GM23338 (cell line): ENCODE results near the gene APAF1. TPM values are rescaled to one million over a fixed set of nuclear protein-coding genes. Genes with fewer than 3 reads are reported as not detected.

Experiments
- ATAC-seq: fragments of 200-7000 bp; cut with Tn5 transposase; 3 replicates; pipeline ENCODE4 v1.9.1; 2020
- DNase-seq: peaks from one replicate; pipeline ENCODE4 v3.0.0-alpha.2; 2015; ENCODE audit warnings: low spot score
- H2AFZ ChIP-seq: fragments of 200-600 bp; sonication (generic); 2 replicates; pipeline ENCODE4 v1.8.0; 2016; ENCODE audit warnings: antibody characterized with exemption, mild to moderate bottlenecking, moderate library complexity
- H3F3A ChIP-seq: fragments of 200-600 bp; sonication (generic); replicated peaks from 2 replicates; pipeline ENCODE4 v1.8.0; 2017; ENCODE audit warnings: antibody characterized with exemption, mixed run types, low read depth
- H3K27ac ChIP-seq: fragments of 200-600 bp; sonication (generic); 2 replicates; pipeline ENCODE4 v1.6.1; 2016; ENCODE audit warnings: low read depth
- H3K27me3 ChIP-seq: fragments of 200-600 bp; sonication (generic); 2 replicates; pipeline ENCODE4 v1.8.0; 2016; ENCODE audit warnings: mild to moderate bottlenecking, mixed run types, moderate library complexity; ENCODE audit not compliant: insufficient read depth
- H3K36me3 ChIP-seq: fragments of 200-600 bp; sonication (generic); 2 replicates; pipeline ENCODE4 v1.8.0; 2016; ENCODE audit warnings: mild to moderate bottlenecking; ENCODE audit not compliant: insufficient read depth
- H3K4me1 ChIP-seq: fragments of 200-600 bp; sonication (generic); 2 replicates; pipeline ENCODE4 v1.8.0; 2016; ENCODE audit warnings: mild to moderate bottlenecking, moderate library complexity; ENCODE audit not compliant: insufficient read depth
- H3K4me2 ChIP-seq: fragments of 200-600 bp; sonication (generic); 2 replicates; pipeline ENCODE4 v1.7.1; 2017; ENCODE audit warnings: mixed run types
- H3K4me3 ChIP-seq: fragments of 200-600 bp; sonication (generic); 2 replicates; pipeline ENCODE4 v1.6.1; 2016; ENCODE audit warnings: mixed run types
- H3K79me2 ChIP-seq: fragments of 200-600 bp; sonication (generic); replicated peaks from 2 replicates; pipeline ENCODE4 v1.8.0; 2017; ENCODE audit warnings: mild to moderate bottlenecking; ENCODE audit not compliant: insufficient read depth
- H3K9me2 ChIP-seq: fragments of 200-600 bp; sonication (generic); 2 replicates; pipeline ENCODE4 v1.8.0; 2017; ENCODE audit not compliant: insufficient read depth
- H4K20me1 ChIP-seq: fragments of 200-600 bp; sonication (generic); replicated peaks from 2 replicates; pipeline ENCODE4 v1.8.0; 2017; ENCODE audit warnings: mild to moderate bottlenecking; ENCODE audit not compliant: insufficient read depth
- H3K27ac Mint-ChIP-seq: 2 replicates; pipeline ENCODE4 v1.8.0; 2020; ENCODE audit warnings: inconsistent platforms, mild to moderate bottlenecking, moderate library complexity, mixed read lengths
- H3K27me3 Mint-ChIP-seq: 3 replicates; pipeline ENCODE4 v1.8.0; 2022; ENCODE audit warnings: low read depth, mild to moderate bottlenecking, moderate library complexity, mixed read lengths, inconsistent platforms; ENCODE audit not compliant: insufficient read depth, poor library complexity
- H3K36me3 Mint-ChIP-seq: 3 replicates; pipeline ENCODE4 v1.8.0; 2021; ENCODE audit warnings: low read depth, mild to moderate bottlenecking, inconsistent platforms, moderate library complexity, mixed read lengths
- H3K4me1 Mint-ChIP-seq: 3 replicates; pipeline ENCODE4 v1.8.0; 2020; ENCODE audit warnings: mild to moderate bottlenecking, inconsistent platforms, mixed read lengths
- H3K4me3 Mint-ChIP-seq: 3 replicates; pipeline ENCODE4 v1.8.0; 2021; ENCODE audit warnings: moderate library complexity, mild to moderate bottlenecking, inconsistent platforms, mixed read lengths
- H3K9me3 Mint-ChIP-seq: 3 replicates; pipeline ENCODE4 v1.8.0; 2020; ENCODE audit warnings: moderate library complexity, mild to moderate bottlenecking, inconsistent platforms, mixed read lengths
- CTCF ChIP-seq, 2 experiments: fragments of 200-600 bp in 1 of 2; sonication (generic) in 1 of 2; conservative IDR thresholded peaks; 2 replicates each; pipeline versions ENCODE4 v1.5.1 to v1.6.1; 2016 to 2017; ENCODE audit warnings: antibody characterized with exemption in 2 of 2, low read depth in 2 of 2, mild to moderate bottlenecking in 2 of 2, moderate library complexity in 1 of 2
- ETS1 ChIP-seq: IDR thresholded peaks from 2 replicates; pipeline ENCODE4 v1.6.1; 2016; ENCODE audit warnings: antibody characterized with exemption
- EZH2 ChIP-seq: fragments of 200-600 bp; sonication (generic); IDR thresholded peaks from one replicate; pipeline ENCODE4 v1.8.0; 2017; ENCODE audit warnings: antibody characterized with exemption, mild to moderate bottlenecking, low read depth; ENCODE audit not compliant: unreplicated experiment
- POLR2AphosphoS5 ChIP-seq: IDR thresholded peaks from 2 replicates; pipeline ENCODE4 v1.6.1; 2016; ENCODE audit warnings: antibody characterized with exemption, low read depth
- STAT1 ChIP-seq: IDR thresholded peaks from one replicate; pipeline ENCODE4 v1.6.1; 2016; ENCODE audit warnings: antibody characterized with exemption; ENCODE audit not compliant: unreplicated experiment
- ZNF114 ChIP-seq: fragments of 250-450 bp; sonication (Bioruptor Pico); IDR thresholded peaks from 2 replicates; pipeline ENCODE4 v1.5.0; 2020; ENCODE audit warnings: mild to moderate bottlenecking, moderate library complexity
- ZNF331 ChIP-seq: fragments of 250-450 bp; sonication (Bioruptor Pico); IDR thresholded peaks from 2 replicates; pipeline ENCODE4 v1.5.0; 2020; ENCODE audit warnings: low read depth, mild to moderate bottlenecking, moderate library complexity
- ZNF462 ChIP-seq: fragments of 250-450 bp; sonication (Bioruptor Pico); IDR thresholded peaks from 2 replicates; pipeline ENCODE4 v1.5.0; 2020; ENCODE audit warnings: mild to moderate bottlenecking, moderate library complexity
- polyA plus RNA-seq: library from polyadenylated mRNA; unstranded; fragments of >200 nt; fragmentation: Nextera tagmentation; extraction: Ambion mirVana; gene quantifications from 2 replicates; pipeline ENCODE4 v1.2.1, GENCODE V29; 2016
- total RNA-seq: library from RNA; depleted of rRNA; stranded (reverse); fragments of >200 nt; shearing (Covaris generic); gene quantifications from 2 replicates; pipeline ENCODE4 v1.2.3, GENCODE V29; 2014

The APAF1 gene
- total and polyA plus RNA-seq, 2 experiments from 2014 or later = 12.0 to 31.2 TPM

- Histone ChIP-seq H3K4me2 (no peak overlapping the region), H3K27me3 (no peaks in the 10 kb centered on the region), H2AFZ (no peak overlapping the region), H3F3A (no peaks in the 10 kb centered on the region), H4K20me1 (no peaks in the 10 kb centered on the region), H3K4me3 (no peak overlapping the region), H3K9me2 (no peaks in the 10 kb centered on the region), H3K79me2 (no peaks in the 10 kb centered on the region), H3K4me1 (no peaks in the 10 kb centered on the region), H3K36me3 (no peaks in the 10 kb centered on the region), H3K27ac (no peak overlapping the region)
- H3K4me1 Mint-ChIP-seq = no peaks in the 10 kb centered on the region
- peak; percentile 16 for DNase-seq
- H3K9me3 Mint-ChIP-seq = no peaks in the 10 kb centered on the region; the same call in 2 of the 3 replicates
- peak; percentile 85 for ATAC-seq
- H3K27me3 Mint-ChIP-seq = no peaks in the 10 kb centered on the region
- TF ChIP-seq CTCF (conservative IDR thresholded peaks at IDR 0.05; ENCODE audit: low read depth in 2 of 2) (peak in 1 of 2 experiments; percentile 20; a peak in 1 of 4 replicates), ZNF331 (CRISPR knock-in tag) (no peak)
- H3K27ac Mint-ChIP-seq = no peak overlapping the region
- no peak overlapping the region for H3K4me3 Mint-ChIP-seq
- peaks cover 16% of the 10 kb centered on the region; the same call in 2 of the 3 replicates for H3K36me3 Mint-ChIP-seq
Measured at GRCh38 chr12:98678236-98678945, 33.3 kb downstream of the APAF1 start.

- no peaks in the 10 kb centered on the region for H3K79me2 ChIP-seq
- H3K4me3 ChIP-seq = no peak overlapping the region
- Mint-ChIP-seq H3K4me3 (no peak overlapping the region), H3K27me3 (no peaks in the 10 kb centered on the region), H3K9me3 (no peaks in the 10 kb centered on the region; the same call in 2 of the 3 replicates), H3K4me1 (no peaks in the 10 kb centered on the region), H3K27ac (no peak overlapping the region), H3K36me3 (peaks cover 18% of the 10 kb centered on the region; the same call in 2 of the 3 replicates)
- no peaks in the 10 kb centered on the region for H3K27me3 ChIP-seq
- no peaks in the 10 kb centered on the region for H3F3A ChIP-seq
- no peaks in the 10 kb centered on the region for H3K9me2 ChIP-seq
- no peak overlapping the region for H3K27ac ChIP-seq
- H3K4me1 ChIP-seq = no peaks in the 10 kb centered on the region
- ATAC-seq (no peak; the same call in 2 of the 3 replicates), DNase-seq (no peak)
- no peaks in the 10 kb centered on the region for H4K20me1 ChIP-seq
- no peak overlapping the region for H3K4me2 ChIP-seq
- H3K36me3 ChIP-seq = no peaks in the 10 kb centered on the region
- H2AFZ ChIP-seq = no peak overlapping the region
- TF ChIP-seq ETS1 (no peak), EZH2 (no peak), ZNF462 (CRISPR knock-in tag) (no peak), POLR2AphosphoS5 (no peak), ZNF114 (CRISPR knock-in tag) (no peak), STAT1 (no peak), ZNF331 (CRISPR knock-in tag) (no peak)
Measured at GRCh38 chr12:98678946-98679610, 34.0 kb downstream of the APAF1 start.
